GM18505 (cell line): ENCODE measurements around the gene ADARB2.
"Not testable (repeated sequence)": the region's sequence is repeated elsewhere in the genome, so short reads cannot be mapped to it uniquely, and the experiment has no call there.

ENCODE experiments used
- ATAC-seq: cut with Tn5 transposase; IDR thresholded peaks from one replicate; pipeline ENCODE4 v1.9.1; 2021; ENCODE audit not compliant: unreplicated experiment
- POLR2A ChIP-seq: IDR thresholded peaks from 4 replicates; pipeline ENCODE4 v1.6.1; 2011; ENCODE audit warnings: borderline replicate concordance; ENCODE audit not compliant: insufficient read depth, insufficient read length; ENCODE audit errors: extremely low read depth

Gene ADARB2

DNA sequence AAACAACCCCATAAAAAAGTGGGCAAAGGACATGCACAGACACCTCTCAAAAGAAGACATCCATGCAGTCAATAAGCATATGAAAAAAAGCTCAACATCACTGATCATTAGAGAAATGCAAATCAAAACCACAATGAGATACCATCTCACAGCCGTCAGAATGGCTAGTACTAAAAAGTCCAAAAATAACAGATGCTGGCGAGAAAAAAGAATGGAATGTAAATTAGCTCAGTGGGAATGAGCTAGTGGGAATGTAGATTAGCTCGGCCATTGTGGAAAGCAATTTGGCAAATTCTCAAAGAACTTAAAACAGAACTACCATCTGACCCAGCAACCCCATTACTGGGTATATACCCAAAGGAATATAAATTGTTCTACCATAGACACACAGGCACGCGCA lies 394.1 kb downstream of the ADARB2 start:
- no peak for ATAC-seq
- TF ChIP-seq POLR2A: no peak

DNA sequence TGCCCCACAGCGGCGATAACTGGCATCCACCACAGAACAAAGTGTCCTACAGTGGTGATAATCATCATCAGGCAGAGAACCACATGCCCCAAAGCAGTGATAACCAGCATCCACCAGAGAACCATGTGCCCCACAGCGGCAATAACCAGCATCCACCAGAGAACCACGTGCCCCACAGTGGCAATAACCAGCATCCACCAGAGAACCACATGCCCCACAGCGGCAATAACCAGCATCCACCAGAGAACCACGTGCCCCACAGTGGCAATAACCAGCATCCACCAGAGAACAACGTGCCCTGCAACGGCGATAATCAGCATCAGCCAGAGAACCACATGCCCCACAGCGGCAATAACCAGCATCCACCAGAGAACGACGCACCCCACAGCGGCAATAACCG lies 396.3 kb downstream of the ADARB2 start:
- not testable (repeated sequence) for ATAC-seq

DNA sequence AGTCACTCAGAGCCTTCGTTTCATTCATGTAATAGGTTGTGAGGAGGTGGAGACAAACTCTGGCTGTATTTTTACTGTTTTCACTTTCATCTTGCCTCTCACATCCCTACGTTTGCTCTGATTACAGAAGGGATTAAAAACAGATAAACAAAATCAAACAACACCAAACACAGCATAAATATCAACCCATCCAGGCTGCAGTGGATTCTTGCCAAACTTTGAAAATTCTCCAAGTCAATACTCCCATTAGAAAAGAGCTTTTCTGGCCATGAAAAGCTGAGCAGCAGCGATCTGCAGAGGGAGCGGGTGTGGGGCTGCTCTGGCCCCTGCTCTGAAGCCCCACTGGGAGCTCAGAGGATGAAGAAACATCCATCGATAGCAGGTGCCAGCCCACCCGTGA lies 397.9 kb downstream of the ADARB2 start:
- no peak for ATAC-seq
- no peak for TF ChIP-seq POLR2A

DNA sequence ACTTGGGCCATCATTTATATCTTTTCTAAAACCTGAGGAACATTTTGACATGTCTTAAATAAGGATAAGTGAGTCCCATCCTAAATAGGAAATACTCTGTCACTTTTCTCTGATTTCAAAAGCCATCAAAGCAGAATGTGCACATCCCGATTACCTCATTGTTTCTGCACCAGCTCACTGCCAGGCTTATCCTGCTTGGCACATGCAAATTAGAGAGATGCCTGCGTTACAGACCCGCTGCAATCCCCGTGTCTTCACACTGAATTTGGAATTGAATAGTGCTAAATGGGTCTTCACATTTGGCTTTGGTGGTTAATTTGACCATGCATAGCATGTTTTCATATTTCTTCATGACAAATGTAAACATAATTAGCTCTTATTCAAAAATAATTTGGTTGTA lies 401.7 kb downstream of the ADARB2 start:
- ATAC-seq: no peak
- TF ChIP-seq POLR2A: no peak

DNA sequence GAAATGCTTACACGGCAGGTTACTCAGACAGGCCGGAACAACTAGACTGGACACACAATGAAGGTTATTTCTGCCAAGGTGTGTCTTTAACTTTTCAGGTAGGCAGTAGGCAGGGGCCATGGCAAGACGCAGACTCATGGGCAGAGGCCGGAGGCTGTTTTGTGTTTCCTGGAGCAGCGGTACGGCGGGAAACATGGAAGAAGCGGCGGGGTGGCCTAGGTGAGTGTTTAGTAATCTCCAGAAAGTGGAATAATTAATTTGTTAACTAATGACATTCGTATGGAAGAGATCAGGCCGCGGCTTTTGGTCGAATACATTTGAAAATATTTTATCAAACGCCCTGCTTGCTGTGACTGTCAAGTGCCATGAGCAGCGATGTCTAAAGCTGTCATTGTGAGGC lies 403.3 kb downstream of the ADARB2 start:
- no peak for TF ChIP-seq POLR2A
- ATAC-seq: no peak

DNA sequence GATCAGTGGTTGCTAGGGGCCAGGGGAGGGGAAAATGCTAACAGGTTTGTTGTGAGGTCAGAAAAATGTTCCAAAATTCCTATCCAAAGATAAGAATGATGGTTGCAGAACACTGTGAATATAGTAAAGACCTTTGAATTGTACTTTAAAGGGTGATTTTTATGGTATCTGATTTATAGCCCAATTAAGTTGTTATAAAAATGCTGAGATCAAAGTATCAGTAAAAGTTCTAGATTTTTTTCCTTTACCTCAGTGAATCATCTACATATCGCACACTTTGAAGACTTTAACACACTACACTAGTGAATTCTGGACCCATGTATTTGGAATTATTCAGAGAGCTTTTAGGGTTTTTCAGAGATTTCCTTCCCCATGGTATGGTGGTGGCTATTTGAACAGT lies 405.8 kb downstream of the ADARB2 start:
- no peak for TF ChIP-seq POLR2A
- ATAC-seq: no peak

DNA sequence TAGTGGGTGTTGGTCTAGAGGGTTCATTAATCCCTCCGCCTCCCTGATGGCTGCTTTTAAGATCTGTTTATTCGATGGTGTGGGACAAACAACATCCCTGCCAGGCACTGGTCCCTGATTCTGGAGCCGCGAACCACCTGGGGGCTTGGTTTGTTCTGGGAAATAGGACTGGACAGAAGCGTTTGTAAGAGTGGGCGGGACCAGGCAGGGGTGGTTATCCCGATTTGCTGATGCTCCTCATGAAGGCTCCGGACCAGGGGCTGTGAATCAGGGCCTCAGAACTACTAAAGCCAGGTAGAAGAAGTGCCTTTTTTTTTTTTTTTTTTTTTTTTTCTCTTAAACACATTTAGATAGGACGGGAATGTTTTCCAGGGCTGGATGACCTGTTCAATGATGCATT lies 407.7 kb downstream of the ADARB2 start:
- no peak for TF ChIP-seq POLR2A
- ATAC-seq: no peak

DNA sequence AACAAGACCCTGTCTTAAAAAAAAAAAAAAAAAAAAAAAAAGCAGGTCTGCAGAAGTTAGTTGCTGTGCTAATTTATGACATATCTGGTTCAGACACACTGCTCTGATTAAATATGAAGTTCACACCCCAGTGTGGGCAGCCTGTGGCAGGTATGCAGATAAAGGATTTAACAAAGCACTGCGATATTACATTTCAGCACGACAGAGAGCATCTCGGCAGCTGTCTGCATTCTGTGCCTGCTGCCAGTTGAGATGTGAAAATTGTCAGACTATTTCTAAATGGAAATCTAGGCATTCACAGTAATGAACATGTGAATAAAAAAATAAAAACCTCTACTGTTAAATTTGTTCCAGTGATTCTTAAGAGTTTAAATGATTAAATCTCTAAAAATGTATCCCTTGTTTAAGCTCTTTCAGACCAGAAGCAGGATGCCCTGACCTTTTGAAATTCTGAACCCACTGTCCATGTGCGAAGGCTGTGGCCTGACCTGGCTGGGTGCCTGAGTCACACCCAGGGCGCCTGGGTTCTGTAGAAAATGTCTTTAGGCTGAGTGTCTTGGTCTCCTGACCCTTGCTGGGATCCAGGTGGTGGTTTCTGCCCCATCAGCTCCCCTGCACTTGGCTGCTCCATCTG lies 408.2 kb downstream of the ADARB2 start:
- ATAC-seq: no peak
- no peak for TF ChIP-seq POLR2A

DNA sequence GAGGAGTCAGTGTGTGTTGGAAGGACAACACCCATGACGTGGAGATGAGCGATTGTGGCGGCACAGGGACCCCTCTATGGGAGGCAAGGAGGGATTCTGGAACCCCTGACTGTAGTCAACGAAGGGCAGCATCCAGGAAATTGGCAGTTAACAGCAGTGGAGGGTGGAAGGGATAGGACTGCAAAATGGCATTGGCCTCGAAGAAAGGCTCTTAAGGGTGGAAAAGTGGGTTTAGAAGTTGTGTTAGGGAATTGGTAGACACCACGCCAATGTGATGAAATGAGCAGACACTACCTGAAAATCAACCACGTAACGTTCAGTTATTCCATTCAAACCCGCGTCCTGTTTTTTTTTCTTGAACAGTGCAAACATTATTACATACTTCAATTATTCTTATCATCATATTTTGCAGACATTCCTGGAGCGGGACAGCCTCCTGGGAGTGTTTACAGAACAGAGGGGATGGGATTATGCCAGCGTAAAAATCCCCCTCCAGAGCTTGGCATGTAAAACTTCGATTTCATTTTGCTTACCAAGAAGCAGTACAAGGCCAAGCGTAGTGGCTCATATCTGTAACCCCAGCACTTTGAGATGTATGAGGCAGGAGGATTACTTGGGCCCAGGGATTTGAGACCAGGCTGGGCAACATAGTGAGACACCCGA lies 409.0 kb downstream of the ADARB2 start:
- TF ChIP-seq POLR2A: no peak

DNA sequence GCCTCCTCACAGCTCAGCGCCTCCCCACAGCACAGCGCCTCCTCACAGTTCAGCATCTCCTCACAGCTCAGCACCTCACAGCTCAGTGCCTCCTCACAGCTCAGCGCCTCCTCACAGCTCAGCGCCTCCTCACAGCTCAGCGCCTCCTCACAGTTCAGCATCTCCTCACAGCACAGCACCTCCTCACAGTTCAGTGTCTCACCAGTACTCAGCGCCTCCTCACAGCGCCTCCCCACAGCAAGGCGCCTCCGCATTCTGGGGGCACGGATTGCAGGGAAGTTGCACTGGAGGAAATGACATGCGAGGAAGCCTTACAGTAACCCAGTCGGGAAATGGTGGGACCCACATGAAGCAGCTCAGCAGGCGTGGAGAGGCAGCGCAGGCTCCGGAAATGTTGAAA lies 409.6 kb downstream of the ADARB2 start:
- no peak for ATAC-seq
- no peak for TF ChIP-seq POLR2A

More for the DNA sequence above, 409.0 kb downstream of the ADARB2 start:
- ATAC-seq: no peak

DNA sequence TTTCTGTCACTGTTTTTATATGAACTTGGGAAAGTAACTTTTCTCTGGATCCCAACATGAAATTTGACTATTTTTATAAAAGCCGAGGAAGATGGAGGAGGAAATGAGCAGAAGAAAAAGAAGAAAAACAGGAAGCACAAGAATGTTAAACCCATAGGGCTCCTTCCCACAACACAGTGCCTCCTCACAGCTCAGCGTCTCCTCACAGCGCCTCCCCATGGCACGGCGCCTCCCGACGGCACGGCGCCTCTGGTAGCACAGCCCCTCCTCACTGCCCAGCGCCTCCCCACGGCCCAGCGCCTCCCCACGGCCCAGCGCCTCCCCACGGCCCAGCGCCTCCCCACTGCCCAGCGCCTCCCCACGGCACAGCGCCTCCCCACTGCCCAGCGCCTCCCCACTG lies 410.8 kb downstream of the ADARB2 start:
- ATAC-seq: not testable (repeated sequence)

DNA sequence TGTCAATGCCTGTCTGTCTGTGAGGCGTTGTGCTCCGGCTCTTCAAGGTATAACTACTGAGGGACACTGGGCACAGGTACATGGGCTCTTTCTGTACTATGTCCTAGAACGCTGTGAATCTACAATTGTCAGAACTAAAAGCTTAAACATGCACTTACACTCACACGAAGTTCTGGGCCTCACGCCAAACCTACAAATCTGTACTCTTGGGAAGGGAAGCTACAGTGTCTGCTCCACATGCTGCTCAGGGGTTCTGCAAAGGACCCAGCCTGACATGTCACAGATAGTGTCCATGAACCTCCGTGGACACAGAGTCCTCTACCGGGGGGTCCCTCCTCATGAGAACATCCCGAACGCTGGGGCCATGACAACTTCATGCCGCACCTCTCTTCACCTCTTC lies 412.4 kb downstream of the ADARB2 start:
- ATAC-seq: no peak
- no peak for TF ChIP-seq POLR2A

DNA sequence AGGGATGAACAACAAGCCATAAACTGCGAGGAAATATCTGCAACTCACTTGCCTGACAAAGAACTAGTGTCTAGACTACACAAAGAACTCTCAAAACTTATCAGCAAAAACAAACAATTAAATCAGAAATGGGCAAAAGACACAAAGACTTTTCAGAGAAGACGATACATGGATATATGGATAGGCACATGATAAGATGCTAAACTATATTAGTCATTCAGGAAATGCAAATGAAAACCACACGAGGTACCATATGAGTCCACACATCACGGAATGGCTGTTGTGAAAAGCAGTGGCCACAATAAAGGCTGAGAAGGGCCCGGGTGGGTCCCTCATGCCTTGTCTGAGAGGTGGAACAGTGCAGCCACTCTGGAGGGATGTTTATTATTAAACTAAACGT lies 413.4 kb downstream of the ADARB2 start:
- TF ChIP-seq POLR2A: no peak
- ATAC-seq: no peak

DNA sequence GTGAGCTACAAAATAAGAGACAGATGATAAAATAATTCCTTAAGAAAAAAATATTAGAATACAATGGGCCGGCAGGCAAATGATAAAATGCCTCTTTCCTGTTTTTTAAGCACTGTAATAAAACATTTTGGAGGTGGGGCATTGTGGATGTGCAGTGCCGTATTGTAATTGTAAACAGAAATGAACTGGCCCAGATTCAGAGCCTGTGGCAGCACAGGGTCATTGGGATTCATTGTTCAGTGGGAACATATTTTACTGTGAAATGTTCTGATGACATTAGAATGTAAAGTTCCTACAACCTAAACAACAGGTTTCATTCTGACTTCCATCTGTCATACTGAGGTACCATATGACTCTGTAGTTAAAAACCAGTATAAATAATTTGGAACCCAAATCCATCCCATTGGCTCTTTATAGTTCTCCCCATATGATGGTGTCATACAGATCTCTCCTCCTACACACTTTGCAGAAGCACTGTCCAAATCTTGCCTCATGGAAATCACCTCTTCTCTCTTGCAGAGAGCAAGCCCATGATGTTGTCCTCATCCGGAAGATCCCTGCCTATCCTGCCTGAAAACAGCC lies 416.5 kb downstream of the ADARB2 start:
- no peak for TF ChIP-seq POLR2A
- ATAC-seq: no peak

DNA sequence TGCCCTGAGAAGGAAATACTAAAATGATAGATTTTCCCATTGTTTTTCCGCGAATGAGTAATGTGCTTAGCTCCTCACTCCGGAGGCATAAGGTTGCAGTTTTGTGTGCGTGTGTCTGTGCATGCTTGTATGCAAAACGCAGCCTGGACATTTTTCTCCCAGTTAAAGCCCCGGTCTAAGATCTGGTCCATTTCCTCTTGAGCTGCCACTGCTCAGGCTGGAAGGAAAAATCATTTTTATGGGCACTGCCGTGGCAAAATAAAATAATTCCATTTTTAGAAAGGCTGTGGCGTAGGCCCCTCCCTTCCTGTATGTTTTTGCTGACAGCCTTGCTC lies 420.5 kb downstream of the ADARB2 start:
- TF ChIP-seq POLR2A: no peak
- no peak for ATAC-seq
